ENCODE results near the gene SKIC3.

The SKIC3 gene
- total RNA-seq: 114 to 260 (median 190) reads per million in 18 experiments

GRCh38 chr5:95554647-95555548, at the start of gene SKIC3, which contains the start of gene ARSK:
Gene SKIC3 (minus strand): TSS chr5:95554977. CDS start chr5:95547150, 7,827 bp downstream.
Gene ARSK (plus strand): TSS chr5:95555101. CDS start chr5:95555279, 178 bp downstream.
- DNase-seq: peak; percentile 98 to 99

DNA sequence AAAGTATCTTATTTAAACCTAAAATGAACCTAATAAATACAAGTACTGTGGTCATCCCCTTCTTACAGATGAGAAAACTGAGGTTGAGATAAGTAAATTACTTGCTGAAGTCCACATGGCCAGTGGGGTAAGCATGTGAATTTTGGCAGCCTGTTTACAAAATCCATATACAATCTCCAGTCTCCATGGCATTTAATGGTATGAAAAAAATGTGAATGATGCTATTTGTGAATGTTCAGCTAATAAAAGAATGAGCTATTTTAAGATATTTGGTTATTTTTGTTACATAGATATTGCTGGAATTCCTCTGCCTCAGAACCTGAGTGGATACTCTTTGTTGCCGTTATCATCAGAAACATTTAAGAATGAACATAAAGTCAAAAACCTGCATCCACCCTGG, 45.8 kb upstream of the SKIC3 start:
- no peak for DNase-seq

DNA sequence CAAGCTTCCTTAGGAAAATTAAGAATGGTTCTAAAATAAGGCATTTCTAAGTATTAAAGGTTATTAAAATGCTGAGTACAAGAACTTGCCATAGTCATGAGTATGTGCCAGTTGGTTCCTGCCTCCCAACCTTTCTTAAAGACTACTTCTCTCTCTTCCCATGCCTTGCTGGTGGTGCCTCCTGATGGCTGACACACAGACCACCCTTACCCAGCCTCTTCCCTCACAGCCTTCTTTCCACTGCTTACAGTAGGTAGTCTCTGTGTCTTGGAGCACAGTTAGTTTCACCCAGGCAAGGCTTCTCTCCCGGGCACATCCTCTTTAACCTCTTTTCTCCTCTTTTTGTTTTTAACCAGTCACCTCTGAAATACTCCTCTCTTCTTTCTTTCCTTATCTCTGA, 44.5 kb upstream of the SKIC3 start:
- no peak for DNase-seq

GRCh38 chr5:95595289-95595931, 40.6 kb upstream of the SKIC3 start:
- no peak for DNase-seq

- DNase-seq: no peak
Measured at GRCh38 chr5:95591490-95591901, 36.7 kb upstream of the SKIC3 start.

- no peak for DNase-seq
Measured at GRCh38 chr5:95590880-95591279, 36.1 kb upstream of the SKIC3 start.

DNA sequence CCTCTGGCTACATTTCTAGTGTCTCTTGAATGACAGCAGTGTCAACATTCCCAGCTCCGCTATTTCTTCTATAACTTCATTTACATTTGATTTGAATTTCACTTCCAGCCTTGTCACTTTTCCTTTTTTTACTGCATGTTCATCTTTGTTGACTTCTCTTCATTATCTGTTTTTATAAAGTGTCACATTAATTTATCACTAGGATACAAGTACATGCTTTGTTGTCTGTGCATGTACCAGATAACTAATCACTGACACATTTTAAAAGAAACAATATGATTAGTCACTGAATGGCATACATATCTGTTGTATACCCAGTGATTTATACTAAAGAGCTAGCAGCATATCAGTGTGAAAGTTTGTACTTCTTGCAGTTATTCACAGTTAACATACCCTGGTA, 29.2 kb upstream of the SKIC3 start:
- no peak for DNase-seq

GRCh38 chr5:95581576-95581975, 26.8 kb upstream of the SKIC3 start:
- DNase-seq: no peak

- no peak for DNase-seq
Measured at GRCh38 chr5:95572016-95572415, 17.2 kb upstream of the SKIC3 start.

DNA sequence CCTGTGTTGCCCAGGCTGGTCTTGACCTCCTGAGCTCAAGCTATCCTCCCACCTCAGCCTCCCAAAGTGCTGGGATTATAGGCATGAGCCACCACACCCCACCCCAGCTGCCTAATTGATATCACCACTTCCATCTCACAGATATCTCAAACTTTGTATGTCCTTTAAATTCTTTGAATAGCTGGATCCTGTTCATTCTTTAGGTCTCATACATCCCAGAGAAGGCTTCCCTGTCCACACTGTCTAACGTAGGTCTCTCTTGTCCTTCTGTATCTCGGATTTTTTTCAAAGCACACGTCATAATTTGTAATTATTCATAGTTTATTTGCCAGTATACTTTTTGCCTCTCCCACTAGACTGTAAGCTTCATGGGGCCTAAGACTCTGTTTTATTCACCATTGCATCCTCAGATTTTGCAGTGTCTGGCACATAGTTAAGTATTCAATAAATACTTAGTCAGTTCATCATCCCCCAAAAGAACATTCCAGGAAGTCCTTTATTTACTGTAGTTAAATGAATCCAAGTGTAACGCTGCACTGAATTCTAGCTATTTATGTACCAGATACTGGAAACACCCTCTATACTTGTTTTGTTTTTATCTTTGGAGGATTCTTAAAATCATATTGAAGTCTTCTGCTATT, 10.6 kb upstream of the SKIC3 start:
- DNase-seq: no peak

DNA sequence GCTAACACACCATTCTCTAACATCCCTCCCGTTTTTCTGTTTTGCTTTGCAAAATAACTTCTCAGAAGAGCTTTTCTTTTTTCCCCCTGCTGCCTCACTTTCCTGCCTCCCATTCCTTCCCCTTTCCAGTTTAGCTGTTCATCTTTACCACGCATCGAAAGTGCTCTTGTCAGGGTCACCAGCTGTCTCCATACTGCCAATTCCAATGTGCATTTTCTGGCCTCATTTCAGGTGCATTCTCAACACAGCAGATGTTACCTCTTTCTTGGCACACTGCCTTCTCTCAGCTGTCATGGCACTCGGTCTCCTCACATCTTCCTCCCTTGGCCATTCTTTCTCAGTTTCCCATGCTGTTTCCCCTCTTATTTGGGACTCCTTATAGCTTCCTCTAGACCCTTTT, 9.7 kb upstream of the SKIC3 start:
- no peak for DNase-seq

- DNase-seq: no peak
Measured at GRCh38 chr5:95563367-95563766, 8.6 kb upstream of the SKIC3 start.

DNA sequence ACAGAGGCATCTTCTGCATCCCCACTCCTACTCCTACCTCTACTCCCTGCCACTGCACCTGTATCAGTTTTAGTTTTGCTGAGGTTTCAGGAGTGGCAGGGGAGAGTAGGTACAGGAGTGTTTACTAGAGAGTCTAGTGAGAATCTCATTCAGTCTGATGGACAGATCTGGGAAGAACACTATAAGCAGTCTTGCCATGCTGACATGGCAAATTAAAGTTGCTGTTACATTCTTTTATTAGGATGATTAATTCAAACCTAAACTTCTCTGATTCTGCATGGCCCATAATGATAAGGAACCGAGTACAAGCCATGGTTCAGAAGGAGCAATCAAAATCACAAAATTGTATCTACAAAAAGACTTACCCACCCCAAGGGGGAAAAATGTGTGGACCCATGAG, 7.5 kb upstream of the SKIC3 start:
- DNase-seq: no peak

GRCh38 chr5:95557841-95558240, 3.1 kb upstream of the SKIC3 start:
- DNase-seq: no peak

- DNase-seq: no peak
Measured at GRCh38 chr5:95555553-95555952, 776 bp upstream of the SKIC3 start.

DNA sequence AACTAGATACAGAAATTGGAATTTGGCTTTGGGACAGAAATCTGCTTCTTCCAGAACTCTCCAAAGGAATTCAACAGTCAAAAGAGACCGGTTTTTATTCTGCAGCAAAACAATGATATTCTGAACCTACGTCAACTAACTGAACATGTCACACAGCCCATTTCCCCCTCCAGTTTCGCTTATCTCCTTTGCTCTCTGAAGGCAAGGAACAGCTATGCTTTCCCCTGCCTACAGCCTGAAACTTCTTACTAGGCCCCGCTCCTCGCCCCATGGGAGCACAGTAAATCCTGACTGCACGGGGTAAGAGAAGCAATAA, 488 bp downstream of the SKIC3 start:
- DNase-seq: no peak

DNA sequence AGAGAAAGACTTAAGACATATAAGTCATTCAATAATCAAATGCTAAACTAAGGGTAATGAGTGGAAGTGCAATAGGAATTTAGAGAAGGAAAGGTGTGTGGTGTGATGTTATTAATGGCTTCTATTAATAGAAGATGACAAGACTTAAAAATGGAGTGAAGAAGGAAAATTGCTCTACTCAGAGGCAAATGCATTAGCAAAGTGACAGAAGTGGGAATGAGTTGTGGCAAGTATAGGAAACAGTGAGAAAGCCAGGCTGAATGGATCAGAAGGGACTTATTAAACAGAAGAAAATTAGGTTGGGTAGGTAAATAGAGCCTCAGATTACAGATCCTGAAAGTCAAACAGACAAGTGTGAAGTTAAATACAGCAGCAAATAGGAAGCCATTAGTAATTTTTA, 5.7 kb downstream of the SKIC3 start:
- DNase-seq: no peak

DNA sequence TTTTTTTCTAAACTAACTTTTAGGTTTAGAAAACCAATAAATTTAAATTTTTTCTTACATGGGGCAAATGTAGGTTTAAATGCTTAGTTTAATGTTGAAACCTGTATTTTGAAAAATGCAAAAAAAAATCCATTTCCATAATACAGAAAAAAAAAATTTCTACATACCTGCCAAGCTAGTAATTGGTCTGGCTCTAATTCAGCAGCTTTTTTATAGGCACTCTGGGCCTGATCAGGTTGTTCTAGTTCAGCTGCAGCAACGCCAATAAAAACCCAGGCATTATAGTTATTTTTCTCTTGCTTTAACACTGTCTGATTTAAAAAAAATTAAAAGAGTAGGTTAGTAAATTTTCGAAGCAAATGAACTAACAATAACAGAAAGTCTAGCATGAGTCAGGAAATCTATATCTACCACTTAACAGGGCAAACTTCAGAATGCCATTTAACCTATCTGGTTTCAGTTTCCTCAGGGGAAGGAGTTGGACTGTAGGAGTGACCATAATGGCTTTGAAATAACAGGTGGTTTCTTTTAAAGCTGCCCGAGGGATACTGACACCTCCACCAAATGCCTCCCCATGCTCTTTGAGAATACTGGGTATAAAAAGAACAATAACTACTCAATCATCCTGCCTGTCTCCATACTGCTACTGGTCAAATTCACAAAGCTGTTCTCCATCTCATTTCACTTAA, 11.6 kb downstream of the SKIC3 start:
- no peak for DNase-seq

- DNase-seq: no peak
Measured at GRCh38 chr5:95537501-95537900, 17.3 kb downstream of the SKIC3 start.

GRCh38 chr5:95533761-95534160, 21.0 kb downstream of the SKIC3 start:
- no peak for DNase-seq

- DNase-seq: no peak
Measured at GRCh38 chr5:95533106-95533505, 21.7 kb downstream of the SKIC3 start.

GRCh38 chr5:95532415-95532814, 22.4 kb downstream of the SKIC3 start:
- no peak for DNase-seq

DNA sequence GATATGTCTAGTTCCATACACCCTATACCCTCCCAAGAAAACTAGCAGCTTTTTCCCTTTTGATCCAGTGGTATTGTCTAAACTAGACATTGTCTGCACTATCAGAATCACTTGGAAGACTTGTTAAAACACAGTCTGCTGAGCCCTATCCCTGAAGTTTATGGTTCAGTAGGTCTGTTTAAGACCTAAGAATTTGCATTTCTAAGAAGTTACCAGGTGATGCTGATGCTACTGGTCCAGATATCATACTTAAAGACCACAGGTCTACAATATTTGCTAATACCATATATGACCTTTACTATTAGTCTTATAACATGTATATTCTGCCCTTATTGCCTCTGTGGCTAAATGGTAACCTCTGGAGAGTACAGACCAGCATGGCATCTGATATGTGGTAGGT, 23.3 kb downstream of the SKIC3 start:
- no peak for DNase-seq

Measured in inflammatory macrophage (primary cell).